HepG2 (cell line): ENCODE data around the gene CTNNA2. TPM values are rescaled to one million over a fixed set of nuclear protein-coding genes. Genes with fewer than 3 reads are reported as not detected.

Experiments
- ATAC-seq: fragments of 200-7000 bp; cut with Tn5 transposase; 3 replicates; pipeline ENCODE4 v1.9.1; 2020; ENCODE audit warnings: mild to moderate bottlenecking, moderate library complexity
- BruUV-seq: library from RNA; stranded (reverse); fragments of 400-500 nt; replicated peaks from 2 replicates; lab custom pipeline; 2021; lab: Mats Ljungman, UMichigan
- CTCF ChIA-PET: fragments of 300-600 bp; formaldehyde crosslinking; extraction: SDS; loops from one replicate; lab custom pipeline; 2021; ENCODE audit warnings: low total read pairs, inconsistent platforms, low intra/inter-chr PET ratio; lab: Yijun Ruan, JAX
- POLR2A ChIA-PET: fragments of 350-600 bp; sonication (Branson Sonifier 250); formaldehyde crosslinking; loops from one replicate; lab custom pipeline; 2020; ENCODE audit warnings: antibody characterized with exemption, inconsistent platforms; lab: Yijun Ruan, JAX
- DNase-seq: peaks from one replicate; pipeline ENCODE4 v3.0.0-alpha.2; 2015; ENCODE audit warnings: low spot score
- FAIRE-seq: peaks from 3 replicates; lab custom pipeline; 2011; peaks lifted over from hg19 to GRCh38; lab: Jason Lieb, UNC
- H2AFZ ChIP-seq: one replicate; pipeline ENCODE4 v1.6.1; 2011; ENCODE audit warnings: low read length, inconsistent platforms
- H3K27ac ChIP-seq: fragments of 300-600 bp; 3 replicates; pipeline ENCODE4 v1.8.0; 2011; ENCODE audit warnings: mixed run types, mild to moderate bottlenecking, mixed read lengths, low read length, inconsistent platforms; ENCODE audit not compliant: insufficient read depth; ENCODE audit errors: extremely low read length
- H3K27me3 ChIP-seq, 2 experiments: fragments of 200-600 bp in 1 of 2; 2 replicates in 1 of 2; 3 replicates in 1 of 2; pipeline versions ENCODE4 v1.6.0 to v1.8.0; 2011; ENCODE audit warnings: low read length in 2 of 2, mild to moderate bottlenecking in 2 of 2, moderate library complexity in 2 of 2, inconsistent platforms in 1 of 2; ENCODE audit not compliant: insufficient read depth in 2 of 2, control insufficient read depth in 1 of 2
- H3K36me3 ChIP-seq, 2 experiments: fragments of 200-600 bp in 1 of 2; replicated peaks in 1 of 2; 2 replicates in 1 of 2; 3 replicates in 1 of 2; pipeline versions ENCODE4 v1.5.1 to v1.8.0; 2011; ENCODE audit warnings: low read length in 2 of 2, inconsistent platforms in 1 of 2; ENCODE audit not compliant: insufficient read depth in 2 of 2, control insufficient read depth in 1 of 2
- H3K4me1 ChIP-seq: 2 replicates; pipeline ENCODE4 v1.5.1; 2012; ENCODE audit warnings: low read length, inconsistent platforms; ENCODE audit not compliant: insufficient read depth
- H3K4me2 ChIP-seq: 2 replicates; pipeline ENCODE4 v1.6.0; 2011; ENCODE audit warnings: low read depth, low read length, inconsistent platforms
- H3K4me3 ChIP-seq, 3 experiments: fragments of 200-600 bp in 1 of 3; sonication (generic), shearing (Covaris generic) in 1 of 3; replicated peaks in 1 of 3; 2 replicates each; pipeline ENCODE4 v1.5.1; 2011 to 2016; ENCODE audit warnings: low read length in 3 of 3, inconsistent platforms in 2 of 3, low read depth in 2 of 3, mild to moderate bottlenecking in 2 of 3, control low read depth in 1 of 3, mixed read lengths in 1 of 3; ENCODE audit not compliant: insufficient read depth in 1 of 3
- H3K79me2 ChIP-seq: one replicate; pipeline ENCODE4 v1.6.1; 2011; ENCODE audit warnings: low read length, inconsistent platforms; ENCODE audit not compliant: insufficient read depth
- H3K9ac ChIP-seq: 2 replicates; pipeline ENCODE4 v1.6.0; 2011; ENCODE audit warnings: mild to moderate bottlenecking, low read depth, low read length, inconsistent platforms; ENCODE audit not compliant: insufficient read depth
- H3K9me3 ChIP-seq: 2 replicates; pipeline ENCODE4 v1.5.1; 2012; ENCODE audit warnings: mild to moderate bottlenecking, low read length
- H4K20me1 ChIP-seq: 2 replicates; pipeline ENCODE4 v1.6.0; 2011; ENCODE audit warnings: inconsistent platforms, mild to moderate bottlenecking, low read length, moderate library complexity; ENCODE audit not compliant: insufficient read depth
- FOXA1 ChIP-seq, 2 experiments: fragments of 450-650 bp in 1 of 2; sonication (generic) in 1 of 2; formaldehyde crosslinking in 1 of 2; IDR thresholded peaks; 2 replicates each; pipeline versions ENCODE4 v1.4.0 to v1.6.1; 2016 to 2020; ENCODE audit warnings: missing genetic modification reagents in 1 of 2
- HCFC1 ChIP-seq: fragments of 150-350 bp; IDR thresholded peaks from 2 replicates; pipeline ENCODE4 v1.6.1; 2014; ENCODE audit warnings: low read depth, low read length
- MLLT10 ChIP-seq: sonication (generic); formaldehyde crosslinking; IDR thresholded peaks from 2 replicates; pipeline ENCODE4 v1.4.0; 2020; ENCODE audit warnings: missing genetic modification reagents
- NFE2L2 ChIP-seq: fragments of 150-350 bp; IDR thresholded peaks from 2 replicates; pipeline ENCODE4 v1.6.1; 2014; ENCODE audit warnings: low read length
- PPARG ChIP-seq: conservative IDR thresholded peaks from 2 replicates; pipeline ENCODE4 v1.6.1; 2016; ENCODE audit warnings: missing biosample characterization, missing genetic modification reagents
- RBM39 ChIP-seq: fragments of 200-400 bp; formaldehyde crosslinking; IDR thresholded peaks from one replicate; pipeline ENCODE4 v1.6.1; 2018; ENCODE audit warnings: antibody characterized with exemption, mild to moderate bottlenecking, low read depth, low read length; ENCODE audit not compliant: poor library complexity, severe bottlenecking
- RCOR2 ChIP-seq: IDR thresholded peaks from 2 replicates; pipeline ENCODE4 v1.6.1; 2016; ENCODE audit warnings: missing biosample characterization, missing genetic modification reagents
- RELA ChIP-seq: sonication (generic); formaldehyde crosslinking; IDR thresholded peaks from 2 replicates; pipeline ENCODE4 v1.4.0; 2020; ENCODE audit warnings: missing genetic modification reagents
- SKI ChIP-seq: fragments of 450-650 bp; IDR thresholded peaks from one replicate; pipeline ENCODE4 v1.6.1; 2018; ENCODE audit warnings: mild to moderate bottlenecking; ENCODE audit not compliant: partially characterized antibody
- SKIL ChIP-seq: sonication (generic); formaldehyde crosslinking; IDR thresholded peaks from 2 replicates; pipeline ENCODE4 v1.8.0; 2022; ENCODE audit warnings: missing genetic modification reagents, mild to moderate bottlenecking, moderate library complexity, borderline replicate concordance
- WGBS: methylation state at CpG from one replicate; pipeline ENCODE4 v1.1.6; 2017; ENCODE audit warnings: low lambda C conversion rate; 5-methylcytosine and 5-hydroxymethylcytosine counted together
- in situ Hi-C: cut with HindIII; loops from 2 replicates; pipeline ENCODE4 v1.10.0; 2017; ENCODE audit warnings: low pct_unique_long_range_greater_than_20kb; ENCODE audit not compliant: extremely low pct_ligation_motif_present
- intact Hi-C: fragments of 100-400 bp; cut with micrococcal nuclease; formaldehyde crosslinking; loops from one replicate; pipeline ENCODE4 v1.10.0; 2022; ENCODE audit not compliant: unreplicated experiment
- polyA plus RNA-seq, 8 experiments: library from polyadenylated mRNA; depleted of rRNA in 3 of 8; stranded (reverse) in 7 of 8; unstranded in 1 of 8; fragments of >200 nt; fragmentation: Illumina TruSeq in 4 of 8; extraction: Trizol in 4 of 8; gene quantifications; 2 replicates each; pipeline versions ENCODE4 v1.2.1 to v1.2.3, GENCODE V29; 2011 to 2016; ENCODE audit warnings: low read depth in 4 of 8, missing spikeins in 1 of 8, mixed read lengths in 1 of 8; ENCODE audit not compliant: insufficient read depth in 1 of 8
- total RNA-seq, 5 experiments: library from RNA; depleted of rRNA; stranded (reverse); fragments of >200 nt; fragmentation: Illumina TruSeq; extraction: Trizol; gene quantifications; 2 replicates each; pipeline ENCODE4 v1.2.3, GENCODE V29; 2016; ENCODE audit warnings: low read depth in 1 of 5
- TF ChIP-seq, protein P1 (sequence below): sonication (generic); formaldehyde crosslinking; IDR thresholded peaks from 2 replicates; pipeline ENCODE4 v1.5.0; 2020; ENCODE audit warnings: missing genetic modification reagents
- TF ChIP-seq, protein P2 (sequence below): sonication (generic); formaldehyde crosslinking; IDR thresholded peaks from 2 replicates; pipeline ENCODE4 v1.5.1; 2020; ENCODE audit warnings: mild to moderate bottlenecking, missing genetic modification reagents, moderate library complexity

CTNNA2 gene
- total and polyA plus RNA-seq, 2 of the 13 experiments (the other 11 are each of a cell fraction or from before 2014, with no cell fraction given), result not detected

- CTCF ChIA-PET, result no interaction called here
Observed at GRCh38 chr2:79801082-79801481, 288.2 kb downstream of the CTNNA2 start.

More at GRCh38 chr2:79801082-79801481, 288.2 kb downstream of the CTNNA2 start:
- H3K4me2 ChIP-seq, result no peak overlapping the region
- no peaks in the 10 kb centered on the region for H3K4me1 ChIP-seq
- DNase-seq, result no peak
- WGBS, result 3% methylated on average over 3 of the region's 3 CpGs
- POLR2A ChIA-PET, result no interaction called here
- no peaks in the 10 kb centered on the region for H3K79me2 ChIP-seq
- no peak overlapping the region for H3K27ac ChIP-seq
- TF ChIP-seq PPARG (CRISPR knock-in tag) (no peak), RELA (CRISPR knock-in tag) (no peak), FOXA1 (IDR thresholded peaks at IDR 0.05) (no peak), FOXA1 (CRISPR knock-in tag; IDR thresholded peaks at IDR 0.05) (no peak), SKIL (CRISPR knock-in tag) (no peak), NFE2L2 (no peak), RCOR2 (CRISPR knock-in tag) (no peak), RBM39 (no peak), MLLT10 (no peak), HCFC1 (no peak), SKI (no peak)
- TF ChIP-seq, protein P1, sequence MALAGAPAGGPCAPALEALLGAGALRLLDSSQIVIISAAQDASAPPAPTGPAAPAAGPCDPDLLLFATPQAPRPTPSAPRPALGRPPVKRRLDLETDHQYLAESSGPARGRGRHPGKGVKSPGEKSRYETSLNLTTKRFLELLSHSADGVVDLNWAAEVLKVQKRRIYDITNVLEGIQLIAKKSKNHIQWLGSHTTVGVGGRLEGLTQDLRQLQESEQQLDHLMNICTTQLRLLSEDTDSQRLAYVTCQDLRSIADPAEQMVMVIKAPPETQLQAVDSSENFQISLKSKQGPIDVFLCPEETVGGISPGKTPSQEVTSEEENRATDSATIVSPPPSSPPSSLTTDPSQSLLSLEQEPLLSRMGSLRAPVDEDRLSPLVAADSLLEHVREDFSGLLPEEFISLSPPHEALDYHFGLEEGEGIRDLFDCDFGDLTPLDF (CRISPR knock-in tag), result no peak
- TF ChIP-seq, protein P2, sequence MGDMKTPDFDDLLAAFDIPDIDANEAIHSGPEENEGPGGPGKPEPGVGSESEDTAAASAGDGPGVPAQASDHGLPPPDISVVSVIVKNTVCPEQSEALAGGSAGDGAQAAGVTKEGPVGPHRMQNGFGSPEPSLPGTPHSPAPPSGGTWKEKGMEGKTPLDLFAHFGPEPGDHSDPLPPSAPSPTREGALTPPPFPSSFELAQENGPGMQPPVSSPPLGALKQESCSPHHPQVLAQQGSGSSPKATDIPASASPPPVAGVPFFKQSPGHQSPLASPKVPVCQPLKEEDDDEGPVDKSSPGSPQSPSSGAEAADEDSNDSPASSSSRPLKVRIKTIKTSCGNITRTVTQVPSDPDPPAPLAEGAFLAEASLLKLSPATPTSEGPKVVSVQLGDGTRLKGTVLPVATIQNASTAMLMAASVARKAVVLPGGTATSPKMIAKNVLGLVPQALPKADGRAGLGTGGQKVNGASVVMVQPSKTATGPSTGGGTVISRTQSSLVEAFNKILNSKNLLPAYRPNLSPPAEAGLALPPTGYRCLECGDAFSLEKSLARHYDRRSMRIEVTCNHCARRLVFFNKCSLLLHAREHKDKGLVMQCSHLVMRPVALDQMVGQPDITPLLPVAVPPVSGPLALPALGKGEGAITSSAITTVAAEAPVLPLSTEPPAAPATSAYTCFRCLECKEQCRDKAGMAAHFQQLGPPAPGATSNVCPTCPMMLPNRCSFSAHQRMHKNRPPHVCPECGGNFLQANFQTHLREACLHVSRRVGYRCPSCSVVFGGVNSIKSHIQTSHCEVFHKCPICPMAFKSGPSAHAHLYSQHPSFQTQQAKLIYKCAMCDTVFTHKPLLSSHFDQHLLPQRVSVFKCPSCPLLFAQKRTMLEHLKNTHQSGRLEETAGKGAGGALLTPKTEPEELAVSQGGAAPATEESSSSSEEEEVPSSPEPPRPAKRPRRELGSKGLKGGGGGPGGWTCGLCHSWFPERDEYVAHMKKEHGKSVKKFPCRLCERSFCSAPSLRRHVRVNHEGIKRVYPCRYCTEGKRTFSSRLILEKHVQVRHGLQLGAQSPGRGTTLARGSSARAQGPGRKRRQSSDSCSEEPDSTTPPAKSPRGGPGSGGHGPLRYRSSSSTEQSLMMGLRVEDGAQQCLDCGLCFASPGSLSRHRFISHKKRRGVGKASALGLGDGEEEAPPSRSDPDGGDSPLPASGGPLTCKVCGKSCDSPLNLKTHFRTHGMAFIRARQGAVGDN (CRISPR knock-in tag), result no peak
- H3K4me3 ChIP-seq, result no peak overlapping the region
- no peak overlapping the region for H2AFZ ChIP-seq
- in situ Hi-C loops (no loop called here), intact Hi-C loops (no loop called here)
- no peak for FAIRE-seq
- no peaks in the 10 kb centered on the region for H4K20me1 ChIP-seq
- H3K27me3 ChIP-seq, result no peaks in the 10 kb centered on the region
- BruUV-seq, result no TSS peak
- no peak for ATAC-seq
- H3K36me3 ChIP-seq, result no peaks in the 10 kb centered on the region
- H3K9ac ChIP-seq, result no peak overlapping the region
- no peaks in the 10 kb centered on the region for H3K9me3 ChIP-seq
